ENCODE measurements around the gene SLC39A3. TPM values are rescaled to one million over a fixed set of nuclear protein-coding genes. Genes with fewer than 3 reads are reported as not detected.

The SLC39A3 gene
- total and polyA plus RNA-seq, 12 donors: 25.1 to 75.8 (median 41.8) TPM

DNA sequence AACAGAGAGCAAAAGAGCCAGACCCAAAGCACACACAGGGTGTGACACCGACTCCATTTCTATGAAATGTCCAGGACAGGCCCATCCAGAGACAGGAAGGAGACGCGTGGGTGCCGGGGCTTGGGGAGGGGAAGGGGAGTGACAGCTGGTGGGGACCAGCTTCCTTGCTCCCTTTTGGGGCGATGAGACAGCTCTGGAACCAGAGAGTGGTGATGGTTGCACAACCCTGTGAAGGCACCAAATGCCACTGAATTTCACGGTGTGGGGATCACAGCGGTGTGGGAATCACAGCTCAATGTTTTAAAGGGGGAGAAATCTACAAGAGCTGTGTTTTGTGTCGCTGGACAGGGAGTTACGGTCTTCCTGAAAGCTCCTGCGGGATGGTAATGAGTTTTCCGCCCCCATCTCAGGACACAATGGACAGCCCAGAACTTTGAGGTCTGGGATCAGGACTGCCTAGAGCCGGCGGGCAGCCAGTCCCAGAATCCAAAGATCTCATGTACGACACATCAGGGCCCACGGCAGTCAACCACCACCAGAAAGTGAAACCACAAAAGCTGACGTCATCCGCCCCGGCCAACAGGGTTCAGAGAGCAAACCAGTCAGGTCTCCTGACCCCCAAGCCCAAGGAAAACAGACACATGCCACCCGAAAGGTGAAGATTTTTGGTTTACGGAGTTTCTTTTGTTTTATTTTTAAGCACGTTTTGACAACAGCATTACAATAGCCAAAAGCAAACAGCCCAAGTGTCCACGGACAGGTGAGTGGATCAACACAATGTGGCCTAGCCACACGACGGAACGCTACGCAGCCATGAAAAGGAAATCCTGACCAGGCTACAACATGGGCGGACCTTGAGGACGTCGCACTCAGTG, 36.0 kb upstream of the SLC39A3 start:
- Histone ChIP-seq H3K36me3 (replicated peaks in 1 of 2) (no peaks in the 10 kb centered on the region), H3K27me3 (no peaks in the 10 kb centered on the region), H3K4me3 (peak overlapping the region in 1 of 4 donors; percentile 24), H3K4me1 (replicated peaks in 1 of 2) (peaks cover 6 to 39% of the 10 kb centered on the region in 2 donors), H3K9me3 (replicated peaks in 1 of 3) (no peaks in the 10 kb centered on the region), H3K27ac (peak overlapping the region in 4 of 5 donors; percentile 40 to 89 (median 59))
- TF ChIP-seq, protein P1, sequence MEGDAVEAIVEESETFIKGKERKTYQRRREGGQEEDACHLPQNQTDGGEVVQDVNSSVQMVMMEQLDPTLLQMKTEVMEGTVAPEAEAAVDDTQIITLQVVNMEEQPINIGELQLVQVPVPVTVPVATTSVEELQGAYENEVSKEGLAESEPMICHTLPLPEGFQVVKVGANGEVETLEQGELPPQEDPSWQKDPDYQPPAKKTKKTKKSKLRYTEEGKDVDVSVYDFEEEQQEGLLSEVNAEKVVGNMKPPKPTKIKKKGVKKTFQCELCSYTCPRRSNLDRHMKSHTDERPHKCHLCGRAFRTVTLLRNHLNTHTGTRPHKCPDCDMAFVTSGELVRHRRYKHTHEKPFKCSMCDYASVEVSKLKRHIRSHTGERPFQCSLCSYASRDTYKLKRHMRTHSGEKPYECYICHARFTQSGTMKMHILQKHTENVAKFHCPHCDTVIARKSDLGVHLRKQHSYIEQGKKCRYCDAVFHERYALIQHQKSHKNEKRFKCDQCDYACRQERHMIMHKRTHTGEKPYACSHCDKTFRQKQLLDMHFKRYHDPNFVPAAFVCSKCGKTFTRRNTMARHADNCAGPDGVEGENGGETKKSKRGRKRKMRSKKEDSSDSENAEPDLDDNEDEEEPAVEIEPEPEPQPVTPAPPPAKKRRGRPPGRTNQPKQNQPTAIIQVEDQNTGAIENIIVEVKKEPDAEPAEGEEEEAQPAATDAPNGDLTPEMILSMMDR (IDR thresholded peaks at IDR 0.05): no peak
- TF ChIP-seq POLR2A (IDR thresholded peaks at IDR 0.05): no peak
- DNase-seq: peak in 6 of 7 donors; percentile 48 to 89 (median 68)
- intact Hi-C loops (cut with DNase I): no loop called here
- WGBS, 4 donors: 71 to 74% (median 71%) methylated on average over 29 of the region's 29 CpGs

DNA sequence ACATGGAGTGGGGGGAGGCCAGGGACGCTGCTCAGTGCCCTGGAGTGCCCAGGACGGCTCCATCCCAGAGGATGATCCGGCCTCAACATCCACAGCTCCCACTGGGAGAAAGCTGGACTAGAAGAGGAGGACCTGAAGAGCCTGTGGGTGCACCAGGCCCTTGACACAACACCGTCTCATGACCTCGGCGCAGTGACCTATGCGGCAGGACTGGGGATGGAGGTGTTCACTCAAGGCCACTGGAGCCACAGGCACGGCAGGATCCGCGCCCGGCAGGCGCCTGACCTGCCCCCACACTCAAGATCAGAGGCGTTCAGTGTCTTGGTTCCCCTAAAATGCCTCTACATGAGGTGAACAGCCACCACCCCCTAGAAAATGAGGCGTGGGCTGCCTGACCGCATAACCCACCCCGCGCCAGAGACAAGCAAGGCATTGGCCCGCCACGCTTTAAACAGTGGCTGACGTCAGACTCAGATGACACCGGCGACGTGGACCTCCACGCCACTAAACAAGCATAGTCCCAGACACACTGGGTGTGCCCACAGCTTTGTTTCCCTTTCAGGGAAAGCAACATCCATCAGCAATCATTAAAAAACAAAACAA, 35.2 kb upstream of the SLC39A3 start:
- Histone ChIP-seq H3K27ac (peak overlapping the region in 4 of 5 donors; percentile 40 to 89 (median 59)), H3K4me1 (replicated peaks in 1 of 2) (peaks cover 11 to 40% of the 10 kb centered on the region in 2 donors), H3K9me3 (replicated peaks in 1 of 3) (no peaks in the 10 kb centered on the region), H3K36me3 (replicated peaks in 1 of 2) (no peaks in the 10 kb centered on the region), H3K27me3 (no peaks in the 10 kb centered on the region), H3K4me3 (peak overlapping the region in 1 of 4 donors; percentile 24)
- no peak for TF ChIP-seq POLR2A (IDR thresholded peaks at IDR 0.05)
- TF ChIP-seq, protein P1 (IDR thresholded peaks at IDR 0.05): no peak
- 72 to 82% (median 79%) methylated on average over 17 to 24 of the region's 24 CpGs for WGBS, 4 donors
- DNase-seq: peak in 3 of 7 donors; percentile 18 to 42 (median 30)
- intact Hi-C loops (cut with DNase I): no loop called here

DNA sequence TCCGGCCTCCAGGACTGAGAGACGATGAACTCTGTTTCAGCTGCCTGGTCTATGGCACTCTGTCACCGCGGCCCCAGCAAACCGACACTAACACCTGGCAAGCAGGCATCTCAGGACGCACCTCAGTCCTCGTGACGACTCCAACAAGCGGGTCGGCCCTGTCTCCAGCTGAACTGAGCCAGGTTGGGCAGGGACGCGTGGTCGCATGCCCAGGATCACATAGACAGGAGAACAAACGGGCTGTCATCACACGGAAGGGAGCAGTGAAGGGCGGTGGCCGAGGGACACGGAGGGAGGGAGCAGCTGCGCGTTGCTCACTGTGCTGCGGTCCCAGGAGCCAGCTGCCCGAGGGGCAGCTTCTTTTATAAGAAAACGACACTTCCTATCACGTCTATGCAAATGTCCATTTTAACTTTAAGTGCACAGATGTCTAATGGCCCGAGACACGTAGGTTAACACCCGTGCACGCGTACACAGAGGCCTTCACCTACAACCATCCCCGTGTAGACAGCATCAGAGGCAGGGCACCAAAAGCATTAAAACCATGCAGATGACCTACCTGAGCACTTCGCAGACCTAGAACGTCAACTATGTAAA, 34.4 kb upstream of the SLC39A3 start:
- 90 to 92% (median 92%) methylated on average over 19 to 32 of the region's 32 CpGs for WGBS, 4 donors
- Histone ChIP-seq H3K36me3 (replicated peaks in 1 of 2) (no peaks in the 10 kb centered on the region), H3K4me1 (replicated peaks in 1 of 2) (peaks cover 11 to 33% of the 10 kb centered on the region in 2 donors), H3K27me3 (no peaks in the 10 kb centered on the region), H3K4me3 (no peak overlapping the region), H3K27ac (peak overlapping the region in 2 of 5 donors; percentile 40 to 89), H3K9me3 (replicated peaks in 1 of 3) (no peaks in the 10 kb centered on the region)
- DNase-seq: no peak
- TF ChIP-seq, protein P1 (IDR thresholded peaks at IDR 0.05): no peak
- no peak for TF ChIP-seq POLR2A (IDR thresholded peaks at IDR 0.05)
- intact Hi-C loops (cut with DNase I): no loop called here

Data from adrenal gland (tissue), 12 donors.